Naive thymus-derived CD8-positive, alpha-beta T cell (primary cell): Measurements from ENCODE around the gene SDR42E2. TPM values are rescaled to one million over a fixed set of nuclear protein-coding genes. Genes with fewer than 3 reads are reported as not detected.
"Not testable (repeated sequence)": the region's sequence is repeated elsewhere in the genome, so short reads cannot be mapped to it uniquely, and the experiment has no call there.

Experiments used
- ATAC-seq, 2 donors: fragments of 150-1000 bp; cut with Tn5 transposase in 1 of 2; sonication (Bioruptor Pico), chemical (Tn5 transposase) in 1 of 2; 1 replicate in 1 of 2; 2 replicates in 1 of 2; pipeline ENCODE4 v1.10.0; 2021; ENCODE audit warnings: mild to moderate bottlenecking in 2 of 2, moderate library complexity in 2 of 2
- POLR2A ChIA-PET: fragments of 350-600 bp; sonication (Branson Sonifier 250); formaldehyde crosslinking; loops from one replicate; lab custom pipeline; 2021; ENCODE audit warnings: antibody characterized with exemption; lab: Charles Lee
- DNase-seq, 10 donors: peaks; one replicate each; pipeline versions ENCODE4 v3.0.0 to v3.0.0-alpha.2; 2020 to 2022
- H3K27ac Mint-ChIP-seq, 10 donors: one replicate each; pipeline ENCODE4 v1.8.0; 2020 to 2022; ENCODE audit warnings: mild to moderate bottlenecking in 10 of 10, mixed read lengths in 10 of 10, moderate library complexity in 4 of 10, inconsistent platforms in 1 of 10
- H3K27me3 Mint-ChIP-seq, 5 donors: one replicate each; pipeline ENCODE4 v1.8.0; 2021 to 2022; ENCODE audit warnings: mixed read lengths in 5 of 5
- H3K36me3 Mint-ChIP-seq, 3 donors: one replicate each; pipeline ENCODE4 v1.8.0; 2020 to 2022; ENCODE audit warnings: mixed read lengths in 3 of 3, mild to moderate bottlenecking in 2 of 3, inconsistent platforms in 1 of 3
- H3K4me1 Mint-ChIP-seq, 4 donors: one replicate each; pipeline ENCODE4 v1.8.0; 2021 to 2022; ENCODE audit warnings: mixed read lengths in 4 of 4
- H3K4me3 Mint-ChIP-seq, 10 donors: one replicate each; pipeline ENCODE4 v1.8.0; 2020 to 2022; ENCODE audit warnings: mild to moderate bottlenecking in 10 of 10, mixed read lengths in 10 of 10, moderate library complexity in 6 of 10, inconsistent platforms in 1 of 10
- H3K9me3 Mint-ChIP-seq, 9 donors: one replicate each; pipeline ENCODE4 v1.8.0; 2020 to 2022; ENCODE audit warnings: mixed read lengths in 9 of 9, mild to moderate bottlenecking in 3 of 9, inconsistent platforms in 1 of 9, moderate library complexity in 1 of 9
- polyA plus RNA-seq, 3 donors: library from polyadenylated mRNA; unstranded; fragments of 300-500 nt; fragmentation: Illumina TruSeq; gene quantifications; one replicate each; pipeline ENCODE4 v1.2.3, GENCODE V29; 2021
- total RNA-seq, 8 experiments: library from RNA in 2 of 8; stranded (reverse) in 2 of 8; gene quantifications; one replicate each; pipeline ENCODE4 v1.2.3 and lab custom pipeline; 2021 to 2026

SDR42E2 gene
- total and polyA plus RNA-seq, 5 experiments from 2014 or later, result 0.23 to 0.70 (median 0.45) TPM

- Mint-ChIP-seq H3K36me3 (no peaks in the 10 kb centered on the region), H3K4me1 (peaks cover 0 to 1% (median 0%) of the 10 kb centered on the region in 4 donors), H3K9me3 (no peaks in the 10 kb centered on the region), H3K27me3 (peaks cover 0 to 3% (median 0%) of the 10 kb centered on the region in 5 donors), H3K4me3 (no peak overlapping the region), H3K27ac (no peak overlapping the region)
- POLR2A ChIA-PET, result no interaction called here
- ATAC-seq (no peak), DNase-seq (no peak)
Observed at GRCh38 chr16:22138482-22138881, 23.8 kb upstream of the SDR42E2 start.

GRCh38 chr16:22139008-22139407 lies 23.3 kb upstream of the SDR42E2 start:
- no peak for ATAC-seq
- Mint-ChIP-seq H3K36me3 (no peaks in the 10 kb centered on the region), H3K4me3 (no peak overlapping the region), H3K27me3 (peaks cover 0 to 3% (median 0%) of the 10 kb centered on the region in 5 donors), H3K4me1 (peaks cover 0 to 1% (median 0%) of the 10 kb centered on the region in 4 donors), H3K9me3 (no peaks in the 10 kb centered on the region), H3K27ac (no peak overlapping the region)
- POLR2A ChIA-PET, result no interaction called here
- no peak for DNase-seq

- H3K4me1 Mint-ChIP-seq, result peaks cover 0 to 1% (median 0%) of the 10 kb centered on the region in 4 donors
- POLR2A ChIA-PET, result no interaction called here
- no peaks in the 10 kb centered on the region for H3K9me3 Mint-ChIP-seq
- no peaks in the 10 kb centered on the region for H3K36me3 Mint-ChIP-seq
- no peak overlapping the region for H3K4me3 Mint-ChIP-seq
- DNase-seq (no peak), ATAC-seq (no peak)
- H3K27ac Mint-ChIP-seq, result peak overlapping the region in 1 of 10 donors; percentile 48
- H3K27me3 Mint-ChIP-seq, result peaks cover 0 to 6% (median 1%) of the 10 kb centered on the region in 5 donors
Observed at GRCh38 chr16:22139732-22140131, 22.6 kb upstream of the SDR42E2 start.

GRCh38 chr16:22141767-22142166 lies 20.5 kb upstream of the SDR42E2 start:
- Mint-ChIP-seq H3K27me3 (peaks cover 0 to 7% (median 1%) of the 10 kb centered on the region in 5 donors), H3K4me1 (peaks cover 0 to 1% (median 0%) of the 10 kb centered on the region in 4 donors), H3K27ac (no peak overlapping the region), H3K4me3 (no peak overlapping the region), H3K36me3 (no peaks in the 10 kb centered on the region), H3K9me3 (no peaks in the 10 kb centered on the region)
- DNase-seq (no peak), ATAC-seq (no peak)
- POLR2A ChIA-PET, result no interaction called here

- no peaks in the 10 kb centered on the region for H3K9me3 Mint-ChIP-seq
- H3K27ac Mint-ChIP-seq, result peak overlapping the region in 1 of 10 donors; percentile 29
- H3K4me1 Mint-ChIP-seq, result peaks cover 0 to 1% (median 0%) of the 10 kb centered on the region in 4 donors
- H3K36me3 Mint-ChIP-seq, result no peaks in the 10 kb centered on the region
- DNase-seq (no peak), ATAC-seq (no peak)
- POLR2A ChIA-PET, result no interaction called here
- H3K27me3 Mint-ChIP-seq, result peaks cover 0 to 7% (median 1%) of the 10 kb centered on the region in 5 donors
- H3K4me3 Mint-ChIP-seq, result no peak overlapping the region
Observed at GRCh38 chr16:22144520-22144919, 17.8 kb upstream of the SDR42E2 start.

- ATAC-seq, result no peak
- DNase-seq, result no peak
- no peaks in the 10 kb centered on the region for H3K36me3 Mint-ChIP-seq
Observed at GRCh38 chr16:22147853-22148252, 14.5 kb upstream of the SDR42E2 start.

GRCh38 chr16:22151246-22151998 lies 10.9 kb upstream of the SDR42E2 start:
- no peak for ATAC-seq
- H3K9me3 Mint-ChIP-seq, result no peaks in the 10 kb centered on the region
- H3K4me3 Mint-ChIP-seq, result no peak overlapping the region
- H3K27me3 Mint-ChIP-seq, result peaks cover 0 to 4% (median 3%) of the 10 kb centered on the region in 5 donors
- H3K4me1 Mint-ChIP-seq, result no peaks in the 10 kb centered on the region
- POLR2A ChIA-PET, result interaction anchor here (0.5 kb wide), 1 partner anchor 50 kb away, joined by 3 read pairs; no protein-coding TSS in a partner anchor
- no peaks in the 10 kb centered on the region for H3K36me3 Mint-ChIP-seq
- DNase-seq, result no peak
- H3K27ac Mint-ChIP-seq, result no peak overlapping the region

More at GRCh38 chr16:22147853-22148252, 14.5 kb upstream of the SDR42E2 start:
- POLR2A ChIA-PET, result no interaction called here
- H3K4me3 Mint-ChIP-seq, result no peak overlapping the region
- H3K27me3 Mint-ChIP-seq, result peaks cover 0 to 4% (median 1%) of the 10 kb centered on the region in 5 donors
- H3K9me3 Mint-ChIP-seq, result no peaks in the 10 kb centered on the region
- H3K27ac Mint-ChIP-seq, result no peak overlapping the region
- H3K4me1 Mint-ChIP-seq, result no peaks in the 10 kb centered on the region

- no peaks in the 10 kb centered on the region for H3K9me3 Mint-ChIP-seq
- H3K36me3 Mint-ChIP-seq, result no peaks in the 10 kb centered on the region
- peaks cover 0 to 5% (median 3%) of the 10 kb centered on the region in 5 donors for H3K27me3 Mint-ChIP-seq
- no peak overlapping the region for H3K27ac Mint-ChIP-seq
- DNase-seq (no peak), ATAC-seq (no peak)
- POLR2A ChIA-PET, result no interaction called here
- H3K4me1 Mint-ChIP-seq, result no peaks in the 10 kb centered on the region
- H3K4me3 Mint-ChIP-seq, result no peak overlapping the region
Observed at GRCh38 chr16:22152316-22152715, 10.0 kb upstream of the SDR42E2 start.

- H3K27me3 Mint-ChIP-seq, DNase-seq, H3K4me1 Mint-ChIP-seq, POLR2A ChIA-PET, H3K36me3 Mint-ChIP-seq, H3K9me3 Mint-ChIP-seq, ATAC-seq, H3K27ac Mint-ChIP-seq, H3K4me3 Mint-ChIP-seq: not testable (repeated sequence)
Observed at GRCh38 chr16:22153078-22153477, 9.2 kb upstream of the SDR42E2 start.

GRCh38 chr16:22161401-22161800 lies 905 bp upstream of the SDR42E2 start:
- no peak overlapping the region for H3K27ac Mint-ChIP-seq
- POLR2A ChIA-PET, result no interaction called here
- H3K36me3 Mint-ChIP-seq, result no peaks in the 10 kb centered on the region
- no peak for ATAC-seq
- peak overlapping the region in 5 of 10 donors; percentile 9 to 53 (median 20) for H3K4me3 Mint-ChIP-seq
- peaks cover 5 to 22% (median 13%) of the 10 kb centered on the region in 5 donors for H3K27me3 Mint-ChIP-seq
- DNase-seq, result no peak
- peaks cover 0 to 12% (median 0%) of the 10 kb centered on the region in 9 donors for H3K9me3 Mint-ChIP-seq
- H3K4me1 Mint-ChIP-seq, result peaks cover 3 to 9% (median 6%) of the 10 kb centered on the region in 4 donors

GRCh38 chr16:22162656-22163009 lies 327 bp downstream of the SDR42E2 start:
- peak overlapping the region in 8 of 10 donors; percentile 9 to 57 (median 49) for H3K4me3 Mint-ChIP-seq
- no peak for ATAC-seq

GRCh38 chr16:22163806-22164205 lies 1.5 kb downstream of the SDR42E2 start:
- no peaks in the 10 kb centered on the region for H3K36me3 Mint-ChIP-seq
- no peak overlapping the region for H3K4me3 Mint-ChIP-seq
- no peak for DNase-seq
- H3K27me3 Mint-ChIP-seq, result peaks cover 5 to 22% (median 12%) of the 10 kb centered on the region in 5 donors
- peaks cover 3 to 9% (median 7%) of the 10 kb centered on the region in 4 donors for H3K4me1 Mint-ChIP-seq
- ATAC-seq, result no peak
- peaks cover 0 to 12% (median 0%) of the 10 kb centered on the region in 9 donors for H3K9me3 Mint-ChIP-seq
- POLR2A ChIA-PET, result interaction anchor here (0.8 kb wide), 1 partner anchor 52 kb away, joined by 3 read pairs; no protein-coding TSS in a partner anchor
- no peak overlapping the region for H3K27ac Mint-ChIP-seq

More at GRCh38 chr16:22162656-22163009, 327 bp downstream of the SDR42E2 start:
- Mint-ChIP-seq H3K27me3 (peaks cover 5 to 22% (median 12%) of the 10 kb centered on the region in 5 donors), H3K4me1 (peaks cover 3 to 9% (median 7%) of the 10 kb centered on the region in 4 donors), H3K27ac (no peak overlapping the region), H3K9me3 (peaks cover 0 to 12% (median 0%) of the 10 kb centered on the region in 9 donors), H3K36me3 (no peaks in the 10 kb centered on the region)
- POLR2A ChIA-PET, result no interaction called here
- DNase-seq, result no peak

GRCh38 chr16:22164482-22164881 lies 2.2 kb downstream of the SDR42E2 start:
- DNase-seq (no peak), ATAC-seq (no peak)
- no peaks in the 10 kb centered on the region for H3K36me3 Mint-ChIP-seq
- no peak overlapping the region for H3K4me3 Mint-ChIP-seq
- peak overlapping the region in 1 of 10 donors; percentile 84 for H3K27ac Mint-ChIP-seq
- POLR2A ChIA-PET, result no interaction called here
- peaks cover 5 to 22% (median 12%) of the 10 kb centered on the region in 5 donors for H3K27me3 Mint-ChIP-seq
- H3K9me3 Mint-ChIP-seq, result peaks cover 0 to 12% (median 0%) of the 10 kb centered on the region in 9 donors
- H3K4me1 Mint-ChIP-seq, result peaks cover 3 to 9% (median 7%) of the 10 kb centered on the region in 4 donors
